ENCODE results near the gene CIP2A. TPM values are rescaled to one million over a fixed set of nuclear protein-coding genes. Genes with fewer than 3 reads are reported as not detected.

CIP2A gene
- total and polyA plus RNA-seq, 2 of the 13 experiments (the other 11 are each of a cell fraction or from before 2014, with no cell fraction given), result 7.8 to 36.9 TPM

DNA sequence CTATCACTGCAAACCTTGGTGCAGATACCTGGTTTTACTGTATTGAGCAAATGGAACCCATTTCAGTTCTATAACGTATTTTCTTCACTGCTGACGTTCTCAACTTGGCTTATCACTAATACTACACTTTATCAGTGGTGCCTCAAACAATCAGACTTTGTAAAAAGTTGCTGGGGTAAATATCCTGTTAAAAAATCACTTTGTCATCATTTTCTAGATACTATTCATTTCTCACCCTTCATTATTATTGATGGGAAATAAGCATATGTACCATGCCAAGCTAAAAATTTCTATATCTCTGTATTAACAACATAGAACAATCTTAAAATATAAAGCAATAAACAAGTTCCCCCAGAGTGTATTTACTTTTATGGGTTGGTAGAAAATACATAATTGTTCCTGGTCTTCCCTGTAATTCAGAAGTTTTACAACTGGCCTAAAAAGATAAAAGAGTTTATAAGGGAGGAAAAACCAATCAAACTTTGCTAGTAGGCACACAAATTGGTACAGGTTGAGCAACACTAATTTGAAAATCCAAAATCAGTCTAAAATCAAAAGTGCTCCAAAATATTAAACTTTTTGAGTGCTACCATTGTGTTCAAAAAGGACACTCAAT lies 33.2 kb downstream of the CIP2A start:
- Histone ChIP-seq H2AFZ (ENCODE audit: low read length) (no peak overlapping the region), H4K20me1 (ENCODE audit: insufficient read depth, low read length) (no peaks in the 10 kb centered on the region), H3K9ac (ENCODE audit: insufficient read depth, low read depth, low read length) (no peak overlapping the region), H3K4me3 (replicated peaks in 1 of 3; ENCODE audit: insufficient read depth in 1 of 3, low read depth in 2 of 3, low read length in 3 of 3) (no peak overlapping the region), H3K27ac (ENCODE audit: extremely low read length, insufficient read depth, low read length) (no peak overlapping the region), H3K9me3 (ENCODE audit: low read length) (no peaks in the 10 kb centered on the region), H3K4me2 (ENCODE audit: low read depth, low read length) (no peak overlapping the region), H3K27me3 (ENCODE audit: control insufficient read depth in 1 of 2, insufficient read depth in 2 of 2, low read length in 2 of 2) (no peaks in the 10 kb centered on the region), H3K4me1 (ENCODE audit: insufficient read depth, low read length) (peaks cover 14% of the 10 kb centered on the region), H3K79me2 (ENCODE audit: insufficient read depth, low read length) (no peaks in the 10 kb centered on the region), H3K36me3 (replicated peaks in 1 of 2; ENCODE audit: control insufficient read depth in 1 of 2, insufficient read depth in 2 of 2, low read length in 2 of 2) (peaks cover 0 to 27% of the 10 kb centered on the region in 2 experiments; a peak in 3 of 5 replicates)
- in situ Hi-C loops (cut with HindIII; ENCODE audit: extremely low pct_ligation_motif_present, low pct_unique_long_range_greater_than_20kb), result no loop called here
- ChIA-PET CTCF (ENCODE audit: low intra/inter-chr PET ratio, low total read pairs) (no interaction called here), POLR2A (no interaction called here)
- no peak for ATAC-seq
- BruUV-seq (replicated peaks), result no TSS peak
- FAIRE-seq, result no peak
- DNase-seq (ENCODE audit: low spot score), result no peak
- TF ChIP-seq KLF15 (CRISPR knock-in tag; IDR thresholded peaks at IDR 0.05; ENCODE audit: borderline replicate concordance) (no peak), HNRNPLL (IDR thresholded peaks at IDR 0.05; ENCODE audit: low read depth, low read length, poor library complexity, severe bottlenecking) (no peak), MAFF (IDR thresholded peaks at IDR 0.05; ENCODE audit: low read depth, low read length) (peak; percentile 64), MAFK (conservative IDR thresholded peaks at IDR 0.05 in 1 of 2, IDR thresholded peaks at IDR 0.05 in 1 of 2; ENCODE audit: low read length in 2 of 2) (peak; percentile 36 to 65; a peak in 2 of 4 replicates)
- TF ChIP-seq, protein P1, sequence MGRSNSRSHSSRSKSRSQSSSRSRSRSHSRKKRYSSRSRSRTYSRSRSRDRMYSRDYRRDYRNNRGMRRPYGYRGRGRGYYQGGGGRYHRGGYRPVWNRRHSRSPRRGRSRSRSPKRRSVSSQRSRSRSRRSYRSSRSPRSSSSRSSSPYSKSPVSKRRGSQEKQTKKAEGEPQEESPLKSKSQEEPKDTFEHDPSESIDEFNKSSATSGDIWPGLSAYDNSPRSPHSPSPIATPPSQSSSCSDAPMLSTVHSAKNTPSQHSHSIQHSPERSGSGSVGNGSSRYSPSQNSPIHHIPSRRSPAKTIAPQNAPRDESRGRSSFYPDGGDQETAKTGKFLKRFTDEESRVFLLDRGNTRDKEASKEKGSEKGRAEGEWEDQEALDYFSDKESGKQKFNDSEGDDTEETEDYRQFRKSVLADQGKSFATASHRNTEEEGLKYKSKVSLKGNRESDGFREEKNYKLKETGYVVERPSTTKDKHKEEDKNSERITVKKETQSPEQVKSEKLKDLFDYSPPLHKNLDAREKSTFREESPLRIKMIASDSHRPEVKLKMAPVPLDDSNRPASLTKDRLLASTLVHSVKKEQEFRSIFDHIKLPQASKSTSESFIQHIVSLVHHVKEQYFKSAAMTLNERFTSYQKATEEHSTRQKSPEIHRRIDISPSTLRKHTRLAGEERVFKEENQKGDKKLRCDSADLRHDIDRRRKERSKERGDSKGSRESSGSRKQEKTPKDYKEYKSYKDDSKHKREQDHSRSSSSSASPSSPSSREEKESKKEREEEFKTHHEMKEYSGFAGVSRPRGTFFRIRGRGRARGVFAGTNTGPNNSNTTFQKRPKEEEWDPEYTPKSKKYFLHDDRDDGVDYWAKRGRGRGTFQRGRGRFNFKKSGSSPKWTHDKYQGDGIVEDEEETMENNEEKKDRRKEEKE (IDR thresholded peaks at IDR 0.05), result no peak
- 93% methylated on average over 2 of the region's 2 CpGs for WGBS (ENCODE audit: low lambda C conversion rate)
- intact Hi-C loops (cut with micrococcal nuclease; ENCODE audit: unreplicated experiment), result no loop called here
